GM12874 (cell line): ENCODE results near the gene HIRIP3.

Experiments
- CTCF ChIP-seq: IDR thresholded peaks from 2 replicates; pipeline ENCODE4 v1.5.1; 2011; ENCODE audit warnings: low read depth, mild to moderate bottlenecking, control low read depth, low read length, moderate library complexity; ENCODE audit not compliant: insufficient read depth

The HIRIP3 gene

DNA sequence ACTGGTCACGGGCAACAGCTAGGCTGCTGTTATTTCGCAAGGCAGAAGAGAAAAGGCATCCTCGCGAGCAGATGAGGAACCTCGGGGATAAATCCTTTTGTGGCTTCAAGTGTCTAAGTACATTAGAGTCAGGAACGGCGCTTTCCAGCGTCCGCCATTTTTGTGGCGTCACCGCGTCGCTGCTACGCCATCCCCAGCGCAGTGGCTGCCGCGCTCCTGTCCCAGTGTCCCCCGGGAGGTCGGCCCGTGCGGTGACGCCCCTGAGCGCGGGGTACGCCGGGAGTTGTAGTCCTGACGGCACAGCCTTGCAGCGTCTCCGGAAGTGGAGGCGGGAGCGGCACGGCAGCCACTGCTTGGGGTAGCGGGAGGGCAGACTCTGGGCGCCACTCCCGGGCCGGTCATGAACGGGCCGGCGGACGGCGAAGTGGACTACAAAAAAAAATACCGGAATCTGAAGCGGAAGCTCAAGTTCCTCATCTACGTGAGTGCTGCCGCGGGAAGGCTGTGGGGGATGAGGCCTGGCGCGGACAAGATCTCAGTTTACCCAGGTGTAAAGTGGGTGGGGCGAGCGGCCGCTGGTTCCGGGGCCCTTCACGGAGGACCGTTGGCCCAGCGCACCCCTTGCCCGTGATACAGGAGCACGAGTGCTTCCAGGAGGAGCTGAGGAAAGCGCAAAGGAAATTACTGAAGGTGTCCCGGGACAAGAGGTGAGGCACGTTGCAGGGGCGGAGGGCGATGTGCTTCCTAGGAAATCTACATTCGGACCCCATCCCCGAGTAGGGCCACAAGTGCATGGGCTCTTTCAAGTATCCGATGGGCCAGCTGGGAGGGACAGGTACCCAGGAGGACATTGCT, 721 bp upstream of the HIRIP3 start, which contains the start of gene INO80E:
TSS of gene INO80E (plus strand) at position 331 of the 855 bp plus-strand sequence. CDS start at position 401, 70 bp downstream.
- no peak for TF ChIP-seq CTCF

DNA sequence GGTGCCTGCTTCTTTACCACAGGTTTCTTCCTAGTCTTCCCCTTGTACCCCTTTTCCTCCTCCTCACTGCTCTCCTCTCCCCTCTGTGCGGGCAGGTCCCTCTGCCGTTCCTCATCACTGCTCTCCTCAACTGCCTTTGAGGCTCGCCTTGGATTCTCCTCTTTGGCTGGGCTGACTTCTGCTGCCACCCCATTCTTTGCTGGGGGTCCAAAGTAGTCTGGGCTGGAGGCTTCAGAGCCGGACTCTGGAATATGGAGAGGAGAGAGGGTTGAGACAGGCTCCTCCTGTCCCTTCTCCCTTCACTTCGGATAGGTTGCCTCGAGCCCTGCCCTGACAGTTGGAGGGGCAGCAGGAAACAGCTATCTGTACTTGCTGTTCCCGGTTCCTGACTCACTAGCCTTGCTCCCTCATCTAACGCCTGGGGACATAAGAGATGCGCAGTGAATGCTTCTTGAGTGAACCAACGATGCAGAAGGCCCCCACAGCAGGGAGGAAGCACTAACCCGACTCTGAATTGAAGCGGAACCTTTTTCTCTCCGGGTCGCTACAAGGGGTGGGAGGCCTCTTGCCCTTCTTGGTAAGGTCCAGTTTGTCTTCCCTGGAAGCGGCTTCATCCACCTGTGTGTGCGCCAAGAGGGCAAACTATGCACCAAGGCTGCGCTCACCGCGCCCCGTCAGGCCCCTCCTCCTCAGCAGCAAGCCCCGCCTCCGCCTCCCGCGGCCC, 655 bp downstream of the HIRIP3 start:
- no peak for TF ChIP-seq CTCF

DNA sequence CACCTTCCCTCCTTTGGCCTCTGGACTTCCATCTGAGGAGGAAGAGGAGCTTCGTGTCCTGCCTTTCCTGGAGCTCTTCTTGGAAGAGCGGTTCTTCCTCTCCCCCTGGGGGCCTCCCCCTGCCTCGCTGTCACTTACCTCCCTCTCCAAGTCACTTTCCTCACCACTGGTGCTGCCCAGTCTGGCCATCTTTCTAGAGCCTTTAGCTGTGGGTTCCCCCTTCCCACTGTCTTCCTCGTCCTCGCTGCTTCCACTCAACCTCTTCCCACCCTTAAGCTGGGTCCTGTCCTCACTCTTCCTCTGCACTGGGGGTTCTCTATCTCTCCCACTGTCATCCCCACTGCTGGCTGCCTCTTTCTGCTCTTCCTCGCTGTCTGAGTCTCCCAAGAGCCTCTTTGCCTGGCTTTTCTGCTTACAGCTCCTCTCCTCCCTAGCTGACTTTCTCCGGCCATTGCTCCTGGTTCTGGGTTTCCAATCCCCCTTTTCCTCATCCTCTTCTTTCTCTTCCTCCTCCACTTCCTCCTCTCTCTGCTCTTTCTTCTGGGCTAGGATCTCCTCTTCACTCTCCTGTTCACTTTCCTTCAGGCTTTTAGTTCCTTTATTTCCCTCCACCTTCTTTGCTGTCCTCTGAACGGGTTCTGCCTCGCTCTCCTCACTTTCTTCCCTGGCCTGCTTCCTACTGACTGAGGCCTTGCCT, 1.4 kb downstream of the HIRIP3 start:
- no peak for TF ChIP-seq CTCF

DNA sequence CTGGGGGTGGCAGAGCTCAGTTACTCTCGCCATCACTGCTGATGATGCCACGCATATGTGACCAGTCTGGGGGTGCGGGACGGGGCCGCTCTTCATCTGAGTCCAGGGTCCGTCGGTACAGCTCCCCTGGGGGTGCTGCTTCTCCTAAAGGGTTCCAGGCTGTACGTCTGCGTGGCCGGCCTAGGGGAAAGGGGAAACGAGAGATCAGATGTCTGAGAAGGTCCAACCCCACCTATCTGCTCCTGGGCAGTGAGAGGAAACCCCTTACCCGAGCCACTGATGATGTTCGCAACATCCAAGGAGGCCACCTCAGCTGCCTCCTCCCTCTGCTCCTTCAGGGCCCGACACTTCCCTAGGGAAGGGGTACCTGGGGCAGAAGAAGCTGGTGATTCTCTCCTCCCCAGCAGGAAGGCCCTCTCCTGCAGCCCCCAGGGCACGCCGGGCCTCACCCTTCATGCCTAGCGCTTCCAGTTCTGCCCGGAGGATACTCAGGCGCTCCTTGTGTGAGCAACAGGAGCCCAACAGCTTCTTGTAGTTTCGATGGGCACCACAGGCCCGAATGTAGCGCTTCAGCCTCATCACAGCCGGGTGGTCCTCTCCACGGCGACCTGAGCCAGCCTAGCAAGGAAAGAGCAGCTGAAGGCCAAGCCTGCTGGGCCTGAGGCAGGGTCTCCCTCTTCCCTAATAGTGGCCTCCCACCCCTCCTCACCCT, 2.1 kb downstream of the HIRIP3 start:
- TF ChIP-seq CTCF: no peak

DNA sequence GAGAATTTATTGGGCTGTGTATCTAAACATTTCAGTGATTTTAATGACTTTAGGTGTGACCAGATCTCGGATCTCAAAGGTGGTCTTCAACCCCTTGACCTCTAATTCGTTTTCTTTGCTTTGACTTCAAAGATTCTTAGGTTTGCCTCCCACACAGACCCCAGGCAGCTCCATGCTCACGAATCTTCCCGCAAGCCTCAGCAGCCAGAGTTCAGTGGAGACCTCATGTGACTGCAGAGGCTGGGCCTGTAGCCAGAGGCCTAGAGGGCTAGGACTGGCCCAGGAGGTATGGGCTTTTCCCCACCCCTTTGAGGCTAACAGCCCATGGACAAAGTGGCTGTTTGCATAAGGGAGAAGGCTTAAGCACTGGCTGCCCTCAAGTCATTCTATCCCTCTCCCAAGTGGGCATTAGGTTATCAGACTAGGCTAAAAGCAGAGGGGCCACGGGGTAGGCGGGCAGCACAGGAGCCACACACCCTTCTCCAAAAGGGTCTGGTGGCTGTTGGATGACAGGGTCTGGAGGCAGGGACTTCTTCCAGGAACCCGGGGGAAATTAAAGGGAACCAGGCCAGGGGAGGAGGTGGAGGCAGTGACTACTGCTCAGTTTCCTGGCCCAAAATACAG, 3.0 kb downstream of the HIRIP3 start:
- no peak for TF ChIP-seq CTCF

DNA sequence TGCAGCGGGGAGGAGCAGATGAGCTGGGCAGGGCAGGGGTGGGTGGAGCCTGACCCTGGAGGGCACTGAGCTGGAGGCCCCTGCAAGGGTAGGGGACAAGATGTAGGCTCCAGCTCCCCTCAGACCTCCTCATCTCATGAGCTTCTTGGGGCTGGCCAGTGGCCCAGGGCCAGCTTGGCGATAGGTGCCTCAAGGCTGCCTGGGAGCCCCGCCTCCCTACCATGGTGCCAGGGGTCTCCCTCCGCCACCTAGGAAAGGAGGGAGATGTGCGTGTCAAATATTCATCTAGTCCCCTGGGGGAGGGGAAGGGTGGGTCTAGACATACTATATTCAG, 3.9 kb downstream of the HIRIP3 start:
- no peak for TF ChIP-seq CTCF
